Stimulated activated naive CD4-positive, alpha-beta T cell (primary cell): ENCODE results near the gene ZNF827.

ENCODE experiments used
- DNase-seq, 6 experiments: peaks; one replicate each; lab custom pipeline; 2025; lab: John Stamatoyannopoulos, UW

Gene ZNF827

DNA sequence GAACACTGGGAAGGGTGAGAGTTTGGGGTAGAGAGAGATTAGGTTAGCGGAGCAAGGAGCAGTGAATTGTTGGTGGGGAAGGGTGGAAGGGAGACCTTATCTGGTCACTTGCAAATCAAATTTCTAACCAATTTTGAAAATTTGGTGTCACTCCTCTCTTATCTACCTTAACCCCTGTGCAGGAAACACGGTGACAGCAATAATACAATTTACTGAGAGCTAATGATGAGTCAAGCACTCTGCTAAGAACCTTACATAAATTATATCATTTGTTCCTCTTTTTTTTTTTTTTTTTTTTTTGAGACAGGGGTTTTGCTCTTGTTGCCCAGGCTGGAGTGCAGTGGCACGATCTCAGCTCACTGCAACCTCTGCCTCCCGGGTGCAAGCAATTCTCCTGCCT is 142.3 kb downstream of the ZNF827 start:
- no peak for DNase-seq

DNA sequence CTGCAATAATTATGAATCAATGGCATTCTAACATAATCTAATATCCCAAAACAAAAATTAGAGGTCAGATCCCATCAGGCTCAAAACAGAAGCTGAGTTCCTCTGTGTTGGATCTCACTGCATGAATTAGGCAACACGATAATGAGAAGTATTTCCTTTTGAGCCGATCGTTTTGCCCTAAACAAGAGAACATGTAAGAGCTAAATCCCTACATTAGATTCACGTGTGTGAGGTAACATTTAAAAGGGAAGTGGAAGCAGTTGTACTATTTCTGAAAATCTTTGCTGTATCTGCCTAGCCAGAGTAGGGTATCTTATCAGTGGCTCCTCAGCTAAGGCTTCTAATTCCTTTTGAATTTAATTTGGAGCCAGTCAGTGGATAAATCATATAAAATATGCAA is 143.1 kb downstream of the ZNF827 start:
- no peak for DNase-seq

DNA sequence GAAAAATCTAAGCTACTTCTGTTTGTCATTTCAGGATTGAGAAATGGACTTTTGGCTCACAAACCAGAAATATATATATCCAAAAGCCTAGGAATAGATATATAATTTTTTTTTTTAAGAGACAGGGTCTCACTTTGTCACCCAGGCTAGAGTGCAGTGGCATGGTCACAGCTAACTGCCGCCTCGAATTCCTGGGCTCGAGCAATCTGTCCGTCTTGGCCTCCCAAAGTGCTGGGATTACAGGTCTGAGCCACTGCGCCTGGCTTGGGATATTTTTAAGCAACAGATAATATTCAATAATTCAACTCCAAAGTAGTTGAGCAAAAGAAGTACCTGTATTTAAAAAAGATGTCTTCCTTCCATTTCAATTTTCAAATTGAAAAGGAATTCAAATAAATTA is 146.2 kb downstream of the ZNF827 start:
- DNase-seq = no peak

DNA sequence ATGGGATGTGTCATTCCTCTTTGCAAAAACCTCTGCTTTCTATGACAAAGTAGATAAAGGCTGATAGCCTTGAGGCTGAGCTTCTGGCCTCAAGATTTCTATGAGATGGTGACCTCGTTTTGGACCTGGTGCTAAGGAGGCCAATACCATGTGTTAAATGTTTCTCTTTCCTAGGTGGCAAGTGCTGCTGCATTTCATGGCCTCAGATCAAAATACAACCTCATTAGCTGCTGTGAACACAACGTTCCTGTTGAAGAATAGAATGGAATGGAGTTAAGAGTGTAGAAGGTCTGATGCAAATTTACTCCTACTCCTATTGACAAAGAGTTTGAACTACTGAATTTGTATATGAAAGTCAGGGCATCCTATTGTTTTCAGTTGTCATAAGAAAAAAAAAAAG is 146.6 kb downstream of the ZNF827 start:
- DNase-seq = no peak

DNA sequence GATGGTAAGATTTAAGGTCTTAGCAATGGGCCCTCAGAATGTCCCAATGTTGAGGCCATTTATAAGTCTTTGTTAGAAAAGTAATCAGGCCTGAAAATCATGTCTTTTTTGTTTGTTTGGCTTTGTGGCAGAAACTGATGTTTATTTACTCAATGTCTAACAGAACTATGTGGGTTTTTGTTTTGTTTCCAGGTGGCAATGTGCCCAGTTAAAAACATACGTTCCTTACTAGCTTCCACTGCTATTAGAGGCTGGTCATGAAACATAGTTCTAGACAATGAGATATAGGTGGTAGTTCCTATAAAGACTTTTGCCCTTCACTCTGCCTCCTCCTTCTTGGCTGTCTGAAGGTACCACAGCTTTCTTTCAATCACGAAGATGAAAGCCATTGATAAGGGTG is 149.9 kb downstream of the ZNF827 start:
- no peak for DNase-seq

DNA sequence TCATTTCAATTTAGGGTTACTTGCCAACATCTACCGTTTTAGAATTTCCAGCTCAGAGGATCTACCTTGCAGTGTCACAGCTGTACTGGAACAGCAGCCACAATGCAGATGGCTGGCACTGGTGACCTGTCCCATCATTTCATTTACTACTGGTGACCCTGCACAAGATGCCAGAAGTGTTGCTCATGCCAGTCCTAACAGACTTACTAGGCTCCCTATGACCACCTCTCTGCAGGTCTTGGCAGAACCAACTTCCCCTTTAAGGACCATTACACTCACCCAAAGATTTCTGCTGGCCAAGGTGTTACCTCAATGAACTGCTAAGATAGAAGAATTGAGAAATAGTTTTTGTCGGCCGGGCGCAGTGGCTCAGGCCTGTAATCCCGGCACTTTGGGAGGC is 151.8 kb downstream of the ZNF827 start:
- no peak for DNase-seq

DNA sequence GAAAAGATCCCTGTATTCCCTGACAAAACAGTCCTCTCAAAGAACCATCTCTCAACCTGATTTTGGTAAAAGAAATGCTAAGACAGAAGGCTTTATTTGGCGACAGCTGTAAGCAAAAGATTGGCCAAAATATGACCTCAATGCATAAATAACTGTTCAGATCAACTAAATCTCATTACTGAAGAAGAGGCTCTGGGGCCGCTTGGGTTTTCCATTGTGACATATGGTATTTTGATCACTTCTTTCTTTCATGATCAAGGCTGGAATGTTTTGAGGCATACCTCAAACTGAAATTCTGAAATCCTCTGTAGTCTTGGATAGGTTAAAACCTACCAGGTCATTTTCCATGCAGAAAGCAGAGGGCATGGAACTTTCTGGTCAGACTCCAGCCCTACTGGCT is 152.4 kb downstream of the ZNF827 start:
- no peak for DNase-seq

DNA sequence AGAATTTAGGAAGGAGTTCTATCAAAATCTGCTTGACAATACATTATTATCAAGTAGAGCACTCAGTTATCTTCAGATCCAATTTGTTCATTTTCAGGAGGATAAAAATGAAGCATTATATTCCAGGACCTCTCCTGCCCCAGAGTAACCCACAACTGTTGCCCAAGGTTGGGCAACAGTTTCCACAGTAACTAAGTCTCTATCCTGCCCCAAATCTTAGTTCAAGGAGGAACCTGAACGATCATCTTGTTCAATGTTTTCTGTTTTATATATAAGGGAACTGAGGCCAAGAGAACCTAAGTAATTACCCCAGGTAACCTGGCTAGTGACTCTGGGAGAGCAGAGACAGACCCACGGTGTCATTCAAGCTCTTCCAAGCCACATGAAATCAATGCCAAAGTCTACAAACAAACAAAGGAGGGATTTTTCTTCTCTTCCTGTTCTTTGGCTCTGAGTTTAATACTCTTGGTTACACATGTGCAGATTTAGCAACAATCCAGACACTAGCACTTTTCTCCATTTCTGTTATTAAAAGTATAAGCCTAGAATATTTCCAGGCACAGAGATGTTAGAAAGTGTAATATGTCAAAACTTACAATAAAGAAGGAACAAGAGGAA is 153.1 kb downstream of the ZNF827 start:
- no peak for DNase-seq

DNA sequence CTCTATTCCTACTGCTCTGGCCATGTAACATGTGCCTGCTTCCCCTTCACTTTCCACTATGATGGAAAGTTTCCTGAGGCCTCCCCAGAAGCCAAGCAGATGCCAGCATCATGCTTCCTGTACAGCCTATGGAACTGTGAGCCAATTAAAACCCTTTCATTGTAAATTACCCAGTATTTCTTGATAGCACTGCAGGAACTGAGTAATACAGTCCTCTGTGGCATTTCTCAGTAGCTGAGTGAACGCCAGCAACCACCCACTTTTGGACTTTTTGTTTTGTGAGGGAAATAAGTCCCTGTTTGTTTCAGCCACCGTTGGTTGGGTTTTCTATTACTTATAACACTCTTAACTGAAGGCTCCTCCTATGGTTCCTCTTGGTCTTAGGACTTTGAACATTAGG is 154.6 kb downstream of the ZNF827 start:
- DNase-seq = no peak

DNA sequence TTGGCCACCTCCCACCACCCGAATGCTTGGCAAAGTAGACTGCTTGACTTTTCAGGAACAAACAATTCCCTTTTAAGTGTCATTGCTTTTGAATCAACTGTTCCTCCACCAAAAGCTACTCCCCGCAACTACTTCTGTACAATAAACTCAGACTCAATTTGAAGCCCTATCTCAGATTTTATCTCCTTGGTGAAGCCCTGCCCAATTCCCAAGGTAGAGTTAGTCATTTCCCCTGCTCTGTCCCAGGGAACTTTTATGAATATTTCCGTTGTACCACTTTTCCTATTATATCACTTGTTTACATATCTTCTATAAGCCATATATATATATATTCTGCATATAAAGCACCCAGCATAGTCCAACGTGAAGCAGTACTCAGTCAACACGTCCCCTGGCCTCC is 155.9 kb downstream of the ZNF827 start:
- no peak for DNase-seq

DNA sequence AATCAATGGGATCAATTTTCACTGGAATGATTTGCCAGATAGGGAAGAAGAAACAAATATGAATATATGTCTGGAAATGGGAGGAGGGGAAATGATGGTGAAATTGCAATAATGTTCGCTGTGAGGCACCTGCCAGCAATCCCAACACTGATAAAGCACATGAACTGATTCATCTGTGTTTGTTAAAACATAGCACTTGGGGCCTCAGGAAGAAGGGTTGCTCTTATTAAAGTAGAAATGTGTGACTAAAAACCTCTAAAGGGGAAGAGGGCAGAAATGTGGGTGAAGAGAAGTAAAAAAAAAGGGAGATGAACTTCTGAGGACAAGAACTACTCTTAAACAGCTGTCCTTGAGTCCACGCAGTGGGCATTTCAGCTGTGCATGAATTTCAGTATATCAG is 157.3 kb downstream of the ZNF827 start:
- no peak for DNase-seq

DNA sequence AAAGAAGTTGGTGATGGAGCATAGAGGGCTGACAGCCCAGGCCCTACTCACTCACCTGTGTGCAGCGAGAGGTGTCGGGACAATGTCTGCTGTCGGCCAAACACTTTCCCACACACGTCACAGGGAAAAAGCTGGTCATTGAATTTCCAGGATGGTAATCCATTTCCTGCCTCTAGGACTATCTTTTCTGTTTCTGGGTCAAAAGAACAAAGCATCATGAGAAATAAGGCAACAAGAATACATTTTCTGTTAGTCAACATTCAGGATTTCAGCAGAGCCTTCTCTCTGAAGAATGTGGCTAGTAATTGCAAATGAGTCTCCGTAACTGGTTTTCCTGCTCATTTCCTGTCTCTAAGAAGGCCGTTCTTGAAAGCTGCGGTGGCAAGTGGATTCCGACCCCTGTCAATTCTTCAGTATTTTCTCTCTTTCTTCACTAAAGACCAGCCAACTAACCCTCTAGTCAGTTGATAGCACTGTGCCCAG is 159.3 kb downstream of the ZNF827 start:
- no peak for DNase-seq

DNA sequence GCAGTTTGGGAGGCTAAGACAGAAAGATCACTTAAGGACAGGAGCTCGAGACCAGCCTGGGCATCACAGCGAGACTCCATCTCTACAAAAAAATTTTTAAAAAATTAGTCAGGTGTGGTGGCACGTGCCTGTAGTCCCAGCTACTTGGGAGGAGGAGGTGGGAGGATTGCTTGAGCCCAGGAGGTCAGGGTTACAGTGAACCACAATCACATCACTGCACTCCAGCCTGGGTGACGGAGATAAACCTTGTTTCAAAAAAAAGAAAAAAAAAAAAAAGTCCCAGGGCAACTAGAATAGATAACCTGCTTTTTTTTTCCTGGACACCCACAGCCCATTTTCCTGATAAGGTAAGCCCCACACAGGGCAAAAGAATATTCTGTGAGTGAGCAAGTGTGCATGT is 162.4 kb downstream of the ZNF827 start:
- no peak for DNase-seq

DNA sequence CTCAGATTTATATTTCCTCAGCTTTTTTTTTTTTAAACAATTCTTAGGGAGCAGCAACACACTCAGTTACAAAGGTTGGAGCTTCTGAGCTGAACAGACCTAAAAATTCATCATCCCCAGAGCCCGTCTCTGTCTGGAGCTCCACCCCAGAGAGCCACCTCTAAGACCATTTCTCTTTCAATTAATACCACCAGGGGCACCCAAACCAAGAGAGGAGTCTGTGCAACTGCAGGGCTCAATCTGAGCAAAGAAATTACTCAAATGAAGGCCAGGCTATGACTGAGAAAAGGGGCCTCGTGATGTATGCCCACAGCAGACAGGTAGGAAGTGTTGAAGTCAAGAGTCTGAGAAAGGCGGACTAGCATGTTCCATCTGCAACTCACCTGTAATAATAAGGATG is 163.2 kb downstream of the ZNF827 start:
- DNase-seq = no peak

DNA sequence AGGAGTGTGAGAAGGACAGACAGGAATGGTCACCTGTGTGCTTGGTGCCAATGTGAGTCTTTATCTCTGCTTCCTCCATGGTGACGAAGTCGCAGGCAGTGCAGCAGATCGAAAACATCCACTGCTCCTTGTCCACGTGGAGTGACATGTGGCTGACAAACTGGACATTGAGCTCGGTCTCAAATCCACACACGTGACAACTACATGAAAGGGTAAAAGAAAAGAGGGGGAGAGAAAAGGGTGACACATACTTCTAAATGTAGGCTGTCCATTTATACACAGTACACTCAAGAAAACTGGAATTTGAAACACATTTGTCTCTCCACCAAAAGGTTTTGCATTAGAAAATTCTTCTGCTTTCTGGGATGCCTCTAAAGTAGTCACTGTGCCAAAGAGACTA is 164.2 kb downstream of the ZNF827 start:
- DNase-seq = no peak

DNA sequence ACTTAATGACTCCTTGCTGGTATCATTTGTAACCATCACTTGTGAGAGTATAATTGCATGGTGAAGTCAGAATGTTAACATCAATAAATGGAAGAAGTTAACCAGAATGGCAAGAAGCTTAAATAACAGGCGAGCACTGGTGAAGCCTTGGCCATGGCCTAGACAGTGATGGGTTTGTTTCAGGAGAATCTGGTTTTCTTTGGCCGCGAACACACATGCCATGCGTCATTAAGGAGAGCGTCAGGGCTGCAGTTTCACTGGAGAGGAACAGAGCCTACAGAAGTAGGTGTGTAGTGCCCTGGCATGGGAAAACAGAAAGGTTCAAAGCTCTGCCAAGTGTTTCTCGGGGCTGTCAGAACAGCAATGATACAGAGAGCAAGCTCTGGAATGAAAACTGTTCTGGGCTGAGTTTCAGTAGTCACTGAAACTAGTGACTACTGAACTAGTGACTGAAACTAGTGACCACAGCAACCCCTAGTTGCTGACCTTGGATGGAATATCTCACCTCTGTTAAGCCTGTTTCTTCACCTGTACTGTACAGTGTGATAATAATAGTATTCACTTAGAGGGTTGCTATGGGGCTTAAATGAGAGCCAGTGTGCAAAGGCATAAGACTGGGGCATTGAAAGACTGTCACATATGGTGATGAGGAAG is 164.9 kb downstream of the ZNF827 start:
- no peak for DNase-seq

DNA sequence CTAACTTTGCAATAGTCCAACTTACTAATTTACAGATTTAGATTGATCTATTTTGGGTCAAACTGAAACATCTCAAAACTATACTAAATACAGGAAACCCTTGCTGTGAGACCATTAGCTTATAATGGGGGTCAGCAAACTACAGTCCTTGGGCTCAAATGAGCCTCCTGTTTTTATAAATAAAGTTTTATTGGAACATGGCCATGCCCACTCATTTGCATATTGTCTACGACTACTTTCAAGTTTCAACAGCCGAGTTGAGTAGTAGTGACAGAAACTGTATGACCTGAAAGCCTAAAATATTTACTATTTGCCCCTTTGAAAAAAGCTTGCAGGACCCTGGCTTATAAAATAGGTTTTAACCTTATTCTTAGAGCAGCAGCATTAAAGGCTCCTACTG is 166.3 kb downstream of the ZNF827 start:
- no peak for DNase-seq

DNA sequence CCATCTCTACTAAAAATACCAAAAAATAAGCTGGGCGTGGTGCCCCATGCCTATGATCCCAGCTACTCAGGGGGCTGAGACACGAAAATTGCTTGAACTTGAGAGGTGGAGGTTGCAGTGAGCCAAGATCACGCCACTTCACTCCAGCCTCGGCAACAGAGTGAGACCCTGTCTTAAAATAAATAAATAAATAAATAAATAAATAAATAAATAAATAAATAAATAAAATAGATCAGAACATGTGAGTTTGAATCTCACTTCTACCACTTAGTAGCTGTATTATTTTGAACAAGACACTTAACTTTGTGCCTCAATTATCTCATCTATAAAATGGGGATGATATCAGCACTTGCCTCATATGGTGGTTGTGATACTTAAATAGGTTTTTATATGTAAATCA is 168.5 kb downstream of the ZNF827 start:
- no peak for DNase-seq

DNA sequence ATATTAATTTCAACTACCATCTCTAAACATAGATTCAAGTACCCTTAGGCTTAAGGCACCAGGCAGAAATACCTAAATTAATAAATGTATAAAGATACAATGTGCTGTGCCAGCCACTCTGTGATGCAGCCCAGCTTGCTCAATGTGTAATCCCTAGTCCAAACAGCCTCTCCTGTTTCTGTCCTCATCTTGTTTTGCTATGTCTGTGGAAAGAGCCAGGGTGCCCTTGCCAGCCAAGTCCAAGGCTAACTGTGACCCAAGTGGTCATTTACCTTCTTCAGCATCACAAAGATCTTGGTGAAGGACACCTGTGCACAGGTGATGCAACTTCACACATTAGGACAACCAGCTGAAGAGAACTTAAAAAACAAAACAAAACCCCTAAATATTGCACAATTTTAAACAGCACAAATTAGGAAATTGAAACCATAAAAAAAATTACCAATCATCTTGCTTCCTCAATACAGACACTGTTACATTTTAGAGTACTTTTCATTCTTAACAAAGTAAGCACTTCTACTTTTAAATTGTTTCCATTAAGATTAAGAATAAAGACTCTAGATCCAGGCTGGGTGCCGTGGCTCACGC is 169.1 kb downstream of the ZNF827 start:
- DNase-seq = no peak

DNA sequence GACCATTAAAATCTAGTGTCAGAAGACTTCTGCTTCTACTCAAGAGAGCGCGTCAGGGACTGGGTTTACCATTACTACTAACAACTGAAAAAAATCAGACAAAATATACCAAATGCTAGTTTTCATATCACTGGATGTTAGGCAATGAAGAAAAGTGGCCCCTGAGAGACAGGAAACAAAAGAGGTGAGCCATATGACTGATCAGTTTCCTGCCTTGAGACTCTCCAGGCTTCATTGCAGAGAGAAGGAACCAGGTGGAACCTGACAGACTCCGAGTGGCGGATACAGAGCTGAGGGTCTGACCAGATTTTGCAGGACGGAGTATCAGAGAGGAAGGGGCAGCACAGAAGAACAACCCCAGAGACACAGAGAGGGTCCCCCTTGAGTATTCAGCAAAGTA is 172.3 kb downstream of the ZNF827 start:
- no peak for DNase-seq

DNA sequence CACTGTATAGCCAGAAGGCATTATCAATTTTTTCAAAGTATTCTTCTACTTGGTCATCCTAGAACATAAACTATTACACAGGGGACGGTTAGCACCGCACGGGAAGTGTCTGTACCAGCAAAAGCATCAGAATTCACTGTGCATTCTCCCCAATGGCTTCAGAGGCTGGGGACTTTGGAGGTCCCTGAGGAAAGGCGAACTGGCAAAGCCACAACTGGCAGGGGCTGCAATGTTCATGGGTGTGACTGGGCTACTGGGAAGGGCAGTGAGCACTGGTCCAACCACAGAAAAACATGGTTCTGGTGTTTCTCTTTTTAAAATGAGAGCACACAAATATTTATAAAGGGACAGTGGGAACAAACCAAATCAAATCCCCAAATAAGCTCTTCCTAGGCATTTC is 175.2 kb downstream of the ZNF827 start:
- DNase-seq = no peak

DNA sequence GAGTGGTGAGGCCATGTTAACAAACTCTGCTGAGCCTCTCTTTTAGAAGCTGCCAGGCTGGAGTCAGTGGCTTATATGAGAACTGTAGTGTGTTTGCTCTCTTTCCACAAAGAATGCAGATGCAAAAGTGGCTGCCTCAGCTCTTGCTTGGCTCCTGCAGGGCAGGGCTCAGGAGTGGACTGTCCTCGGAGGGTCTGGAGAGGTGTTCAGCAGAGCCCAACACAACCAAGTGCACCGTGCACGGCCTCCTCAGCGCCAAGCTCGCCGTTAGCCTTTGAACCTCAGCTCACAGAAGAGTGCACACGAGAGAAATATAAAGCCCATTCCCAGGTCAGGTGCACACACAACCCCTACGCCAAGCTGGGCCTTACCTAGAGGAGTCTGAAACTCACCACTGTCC is 175.9 kb downstream of the ZNF827 start:
- no peak for DNase-seq

DNA sequence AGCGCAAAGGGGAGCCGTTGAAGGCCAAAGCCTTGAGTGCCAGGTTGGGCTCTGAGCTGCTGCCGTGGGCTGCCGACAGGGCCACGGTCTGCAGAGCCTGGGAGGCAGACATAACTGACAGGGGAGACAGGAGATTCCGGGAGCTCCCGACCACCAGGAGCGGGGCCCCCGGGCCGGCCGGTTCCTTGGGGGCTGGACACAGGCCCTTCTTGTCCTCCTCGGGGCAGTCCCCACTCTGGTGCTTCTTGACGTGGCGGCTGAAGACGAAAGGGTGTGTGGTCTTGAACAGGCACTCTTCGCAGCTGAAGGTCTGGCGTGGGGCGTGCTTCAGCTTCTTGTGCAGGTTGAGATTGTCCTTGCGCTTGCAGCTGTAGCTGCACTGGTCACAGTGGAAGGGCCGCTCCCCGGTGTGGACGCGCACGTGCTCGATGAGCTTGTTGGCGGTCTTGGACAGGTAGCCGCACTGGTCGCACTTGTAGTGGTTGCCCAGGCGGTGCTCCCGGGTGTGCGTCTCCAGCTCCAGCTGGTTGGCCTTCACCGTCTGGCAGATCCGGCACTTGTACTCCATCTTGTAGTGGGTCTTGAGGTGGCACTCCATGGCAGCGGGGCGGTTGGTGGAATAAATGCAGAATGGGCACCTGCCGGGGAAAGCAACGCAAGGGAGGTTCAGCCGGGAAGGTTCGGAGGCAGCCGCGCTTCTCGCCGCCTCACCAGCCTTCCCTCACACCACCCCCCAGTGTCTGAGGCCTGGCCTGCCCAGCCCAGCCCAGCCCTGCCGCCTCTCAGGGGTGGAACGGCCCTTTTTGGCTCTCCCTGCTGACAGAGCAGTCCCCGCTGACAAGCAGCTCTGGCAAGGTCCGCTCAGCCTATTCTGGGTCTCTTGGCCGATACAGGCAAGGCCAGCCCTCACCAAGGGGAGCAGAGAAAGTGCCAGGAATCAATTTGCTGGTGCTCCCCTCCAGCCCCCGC is 177.4 kb downstream of the ZNF827 start:
- DNase-seq = no peak
